CD14-positive monocyte (primary cell): ENCODE results near the gene HIPK1. TPM values are rescaled to one million over a fixed set of nuclear protein-coding genes. Genes with fewer than 3 reads are reported as not detected.
A peak's percentile ranks its signal among the peaks of the same experiment; 100 is the strongest.

Experiments
- DNase-seq, 3 donors: peaks; one replicate each; pipeline ENCODE4 v3.0.0-alpha.2; 2011 to 2022
- H2AFZ ChIP-seq: 2 replicates; pipeline ENCODE4 v1.6.0; 2012; ENCODE audit warnings: mild to moderate bottlenecking, low read depth, low read length, inconsistent platforms; ENCODE audit not compliant: insufficient read depth, poor library complexity, severe bottlenecking
- H3K27ac ChIP-seq, 2 donors: 1 replicate in 1 of 2; 2 replicates in 1 of 2; pipeline ENCODE4 v1.5.1; 2012 to 2013; ENCODE audit warnings: low read length in 2 of 2, control low read depth in 1 of 2, inconsistent platforms in 1 of 2, low read depth in 1 of 2, mild to moderate bottlenecking in 1 of 2
- H3K27me3 ChIP-seq, 2 donors: one replicate each; pipeline versions ENCODE4 v1.6.0 to v1.6.1; 2011 to 2013; ENCODE audit warnings: low read length in 2 of 2; ENCODE audit not compliant: control insufficient read depth in 2 of 2, insufficient read depth in 2 of 2
- H3K36me3 ChIP-seq, 2 donors: replicated peaks in 1 of 2; 1 replicate in 1 of 2; 2 replicates in 1 of 2; pipeline versions ENCODE4 v1.5.1 to v1.6.1; 2012 to 2013; ENCODE audit warnings: low read length in 2 of 2, control low read depth in 1 of 2, inconsistent platforms in 1 of 2, mild to moderate bottlenecking in 1 of 2; ENCODE audit not compliant: insufficient read depth in 2 of 2, control insufficient read depth in 1 of 2
- H3K4me1 ChIP-seq, 2 donors: 1 replicate in 1 of 2; 2 replicates in 1 of 2; pipeline versions ENCODE4 v1.5.1 to v1.6.1; 2012 to 2013; ENCODE audit warnings: low read length in 2 of 2, control low read depth in 1 of 2, inconsistent platforms in 1 of 2, mild to moderate bottlenecking in 1 of 2, moderate library complexity in 1 of 2; ENCODE audit not compliant: insufficient read depth in 2 of 2, control insufficient read depth in 1 of 2
- H3K4me2 ChIP-seq: replicated peaks from 2 replicates; pipeline ENCODE3; 2012; ENCODE audit warnings: low read length, moderate library complexity, mild to moderate bottlenecking; ENCODE audit not compliant: poor library complexity, severe bottlenecking; ENCODE audit errors: extremely low read depth
- H3K4me3 ChIP-seq, 3 experiments: fragments of 200-600 bp in 1 of 3; sonication (generic) in 1 of 3; replicated peaks in 1 of 3; 1 replicate in 2 of 3; 2 replicates in 1 of 3; pipeline ENCODE4 v1.5.1; 2011 to 2013; ENCODE audit warnings: low read length in 3 of 3, mild to moderate bottlenecking in 3 of 3, control low read depth in 2 of 3, low read depth in 2 of 3, inconsistent platforms in 1 of 3, moderate library complexity in 1 of 3
- H3K79me2 ChIP-seq: 2 replicates; pipeline ENCODE4 v1.6.0; 2012; ENCODE audit warnings: mild to moderate bottlenecking, control low read depth, inconsistent platforms, low read length, moderate library complexity; ENCODE audit not compliant: insufficient read depth
- H3K9ac ChIP-seq: 2 replicates; pipeline ENCODE4 v1.6.0; 2017; ENCODE audit warnings: low read length, mild to moderate bottlenecking; ENCODE audit not compliant: insufficient read depth, poor library complexity, severe bottlenecking
- H3K9me3 ChIP-seq, 2 donors: replicated peaks in 1 of 2; 1 replicate in 1 of 2; 2 replicates in 1 of 2; pipeline versions ENCODE4 v1.5.1 to v1.6.1; 2012 to 2013; ENCODE audit warnings: low read length in 2 of 2, control low read depth in 1 of 2; ENCODE audit not compliant: control insufficient read depth in 1 of 2, insufficient read depth in 1 of 2
- H4K20me1 ChIP-seq: 2 replicates; pipeline ENCODE4 v1.6.0; 2012; ENCODE audit warnings: mild to moderate bottlenecking, low read length, control low read depth, moderate library complexity; ENCODE audit not compliant: insufficient read depth
- H3K27ac Mint-ChIP-seq, 7 donors: one replicate each; pipeline ENCODE4 v1.8.0; 2020; ENCODE audit warnings: mild to moderate bottlenecking in 7 of 7, mixed read lengths in 7 of 7, moderate library complexity in 6 of 7, inconsistent platforms in 2 of 7
- H3K27me3 Mint-ChIP-seq, 3 donors: one replicate each; pipeline ENCODE4 v1.8.0; 2021 to 2022; ENCODE audit warnings: low read depth in 3 of 3, mild to moderate bottlenecking in 3 of 3, mixed read lengths in 3 of 3, moderate library complexity in 3 of 3, inconsistent platforms in 1 of 3
- H3K36me3 Mint-ChIP-seq, 2 donors: one replicate each; pipeline ENCODE4 v1.8.0; 2020; ENCODE audit warnings: mixed read lengths in 2 of 2, inconsistent platforms in 1 of 2, mild to moderate bottlenecking in 1 of 2
- H3K4me1 Mint-ChIP-seq: one replicate; pipeline ENCODE4 v1.8.0; 2020; ENCODE audit warnings: mild to moderate bottlenecking, mixed read lengths
- H3K4me3 Mint-ChIP-seq, 2 donors: one replicate each; pipeline ENCODE4 v1.8.0; 2020; ENCODE audit warnings: mild to moderate bottlenecking in 2 of 2, mixed read lengths in 2 of 2, moderate library complexity in 1 of 2
- H3K9me3 Mint-ChIP-seq, 7 donors: one replicate each; pipeline ENCODE4 v1.8.0; 2020 to 2022; ENCODE audit warnings: mixed read lengths in 7 of 7, mild to moderate bottlenecking in 6 of 7, moderate library complexity in 6 of 7, inconsistent platforms in 2 of 7
- CTCF ChIP-seq: fragments of 200-600 bp; IDR thresholded peaks from one replicate; pipeline ENCODE4 v1.8.0; 2022; ENCODE audit warnings: antibody characterized with exemption, mild to moderate bottlenecking
- WGBS: methylation state at CpG from one replicate; pipeline ENCODE4 v1.1.5; 2013; ENCODE audit warnings: missing lambda C conversion rate; ENCODE audit not compliant: insufficient coverage; 5-methylcytosine and 5-hydroxymethylcytosine counted together
- intact Hi-C, 2 donors: fragments of 100-400 bp; cut with micrococcal nuclease; formaldehyde crosslinking; loops; one replicate each; pipeline versions ENCODE4 v1.15.0 to v1.15.1; 2023
- polyA plus RNA-seq, 3 donors: library from polyadenylated mRNA; depleted of rRNA in 1 of 3; unstranded in 2 of 3; stranded (reverse) in 1 of 3; fragments of 300-500 nt in 2 of 3; fragments of >200 nt in 1 of 3; fragmentation: Illumina TruSeq in 2 of 3; gene quantifications; 1 replicate in 2 of 3; 2 replicates in 1 of 3; pipeline ENCODE4 v1.2.3, GENCODE V29; 2012 to 2021

The HIPK1 gene
- polyA plus RNA-seq, 3 donors, result 10.1 to 57.2 (median 14.8) TPM

GRCh38 chr1:113913312-113913668, 15.8 kb upstream of the HIPK1 start:
- H3K27ac Mint-ChIP-seq, result peak overlapping the region in 4 of 7 donors; percentile 10 to 66 (median 51)

GRCh38 chr1:113913887-113914664, 15.0 kb upstream of the HIPK1 start:
- WGBS, result 37% methylated on average over 2 of the region's 5 CpGs
- H2AFZ ChIP-seq, result no peak overlapping the region
- H3K27ac ChIP-seq, result no peak overlapping the region
- no peak for TF ChIP-seq CTCF
- intact Hi-C loops, result no loop called here
- Mint-ChIP-seq H3K36me3 (peaks cover 41 to 55% of the 10 kb centered on the region in 2 donors), H3K27me3 (peaks cover 0 to 3% (median 0%) of the 10 kb centered on the region in 3 donors), H3K4me1 (peaks cover 14% of the 10 kb centered on the region), H3K9me3 (peaks cover 0 to 3% (median 0%) of the 10 kb centered on the region in 7 donors), H3K4me3 (no peak overlapping the region), H3K27ac (peak overlapping the region in 2 of 7 donors; percentile 3 to 16)
- H3K4me3 ChIP-seq, result no peak overlapping the region
- H3K79me2 ChIP-seq, result peaks cover 45% of the 10 kb centered on the region
- H3K36me3 ChIP-seq, result peaks cover 26 to 43% of the 10 kb centered on the region in 2 donors
- H3K27me3 ChIP-seq, result no peaks in the 10 kb centered on the region
- H3K4me2 ChIP-seq, result no peak overlapping the region
- no peaks in the 10 kb centered on the region for H3K9me3 ChIP-seq
- H3K9ac ChIP-seq, result no peak overlapping the region
- H3K4me1 ChIP-seq, result no peaks in the 10 kb centered on the region
- H4K20me1 ChIP-seq, result no peaks in the 10 kb centered on the region
- DNase-seq, result no peak

More at GRCh38 chr1:113913312-113913668, 15.8 kb upstream of the HIPK1 start:
- H3K4me2 ChIP-seq, result no peak overlapping the region
- Mint-ChIP-seq H3K27me3 (no peaks in the 10 kb centered on the region), H3K9me3 (peaks cover 0 to 3% (median 0%) of the 10 kb centered on the region in 7 donors), H3K4me1 (peaks cover 19% of the 10 kb centered on the region), H3K4me3 (no peak overlapping the region), H3K36me3 (peaks cover 43 to 63% of the 10 kb centered on the region in 2 donors)
- H3K9me3 ChIP-seq, result no peaks in the 10 kb centered on the region
- no peak for DNase-seq
- no peak overlapping the region for H2AFZ ChIP-seq
- WGBS, result 59% methylated on average over 2 of the region's 3 CpGs
- TF ChIP-seq CTCF, result no peak
- H3K79me2 ChIP-seq, result peaks cover 52% of the 10 kb centered on the region
- H3K4me3 ChIP-seq, result no peak overlapping the region
- peaks cover 27 to 50% of the 10 kb centered on the region in 2 donors for H3K36me3 ChIP-seq
- intact Hi-C loops, result no loop called here
- no peaks in the 10 kb centered on the region for H3K27me3 ChIP-seq
- H3K9ac ChIP-seq, result no peak overlapping the region
- H4K20me1 ChIP-seq, result no peaks in the 10 kb centered on the region
- H3K27ac ChIP-seq, result no peak overlapping the region
- H3K4me1 ChIP-seq, result no peaks in the 10 kb centered on the region
